Kidney (tissue), 14 donors: ENCODE results near the gene TP53I11. TPM values are rescaled to one million over a fixed set of nuclear protein-coding genes. Genes with fewer than 3 reads are reported as not detected.

Experiments used
- DNase-seq, 5 donors: peaks; one replicate each; pipeline ENCODE4 v3.0.0-alpha.2; 2013 to 2020
- FAIRE-seq: peaks from 2 replicates; lab custom pipeline; 2012; peaks lifted over from hg19 to GRCh38; lab: Jason Lieb, UNC
- H3K27ac ChIP-seq, 2 donors: one replicate each; pipeline ENCODE4 v1.7.0; 2013; ENCODE audit warnings: low read depth in 2 of 2, low read length in 2 of 2, inconsistent platforms in 1 of 2
- H3K27me3 ChIP-seq: one replicate; pipeline ENCODE4 v1.7.1; 2013; ENCODE audit warnings: low read length, inconsistent platforms; ENCODE audit not compliant: control insufficient read depth, insufficient read depth
- H3K36me3 ChIP-seq, 3 donors: one replicate each; pipeline versions ENCODE4 v1.7.0 to v1.7.1; 2013; ENCODE audit warnings: low read length in 3 of 3, control low read depth in 1 of 3, inconsistent platforms in 1 of 3; ENCODE audit not compliant: insufficient read depth in 3 of 3, control insufficient read depth in 2 of 3
- H3K4me1 ChIP-seq, 3 donors: one replicate each; pipeline versions ENCODE4 v1.7.0 to v1.7.1; 2013; ENCODE audit warnings: low read length in 3 of 3, inconsistent platforms in 1 of 3, low read depth in 1 of 3; ENCODE audit not compliant: control insufficient read depth in 2 of 3, insufficient read depth in 2 of 3
- H3K4me3 ChIP-seq, 3 donors: one replicate each; pipeline versions ENCODE4 v1.7.0 to v1.8.1; 2013; ENCODE audit warnings: low read length in 3 of 3, control low read depth in 1 of 3, inconsistent platforms in 1 of 3
- H3K9ac ChIP-seq, 3 donors: one replicate each; pipeline versions ENCODE4 v1.7.0 to v1.7.1; 2013; ENCODE audit warnings: low read length in 3 of 3, control low read depth in 1 of 3, inconsistent platforms in 1 of 3
- H3K9me3 ChIP-seq, 3 donors: one replicate each; pipeline versions ENCODE4 v1.7.0 to v1.7.1; 2013; ENCODE audit warnings: low read length in 3 of 3, control low read depth in 1 of 3, inconsistent platforms in 1 of 3; ENCODE audit not compliant: control insufficient read depth in 2 of 3, insufficient read depth in 1 of 3
- intact Hi-C: fragments of 100-400 bp; cut with DNase I; formaldehyde crosslinking; loops from one replicate; pipeline ENCODE4 v1.11.1; 2022
- polyA plus RNA-seq: library from polyadenylated mRNA; stranded (reverse); fragments of 350-450 nt; fragmentation: Illumina TruSeq; extraction: RNeasy Lipid Tissue Mini Kit (QIAGEN cat#74804); gene quantifications from one replicate; pipeline ENCODE4 v1.2.3, GENCODE V29; 2014; ENCODE audit warnings: low read depth, low replicate concordance; ENCODE audit not compliant: insufficient read depth
- total RNA-seq: library from RNA; stranded (reverse); fragmentation: NEBNext Ultra II Directional; extraction: Animal tissue kit (Norgen Biotek cat#: 25700); gene quantifications from one replicate; pipeline ENCODE4 v1.2.1, GENCODE V29; 2021
- TF ChIP-seq, protein P1 (sequence below): IDR thresholded peaks from 3 replicates; pipeline ENCODE4 v1.5.1; 2012; ENCODE audit warnings: mild to moderate bottlenecking, moderate library complexity, borderline replicate concordance; ENCODE audit not compliant: insufficient read depth; ENCODE audit errors: extremely low read depth
- donor health status: control.
- donor health status: control.
- donor health status: control.
- donor health status: control.
- donor health status: control.
- donor health status: DM: yes; HTN: yes; CAD: no.
- donor health status: Normal renal cell carcinoma (clear cell type).

Gene TP53I11
- total and polyA plus RNA-seq, 2 donors from 2014 or later = 25.7 to 35.3 TPM

DNA sequence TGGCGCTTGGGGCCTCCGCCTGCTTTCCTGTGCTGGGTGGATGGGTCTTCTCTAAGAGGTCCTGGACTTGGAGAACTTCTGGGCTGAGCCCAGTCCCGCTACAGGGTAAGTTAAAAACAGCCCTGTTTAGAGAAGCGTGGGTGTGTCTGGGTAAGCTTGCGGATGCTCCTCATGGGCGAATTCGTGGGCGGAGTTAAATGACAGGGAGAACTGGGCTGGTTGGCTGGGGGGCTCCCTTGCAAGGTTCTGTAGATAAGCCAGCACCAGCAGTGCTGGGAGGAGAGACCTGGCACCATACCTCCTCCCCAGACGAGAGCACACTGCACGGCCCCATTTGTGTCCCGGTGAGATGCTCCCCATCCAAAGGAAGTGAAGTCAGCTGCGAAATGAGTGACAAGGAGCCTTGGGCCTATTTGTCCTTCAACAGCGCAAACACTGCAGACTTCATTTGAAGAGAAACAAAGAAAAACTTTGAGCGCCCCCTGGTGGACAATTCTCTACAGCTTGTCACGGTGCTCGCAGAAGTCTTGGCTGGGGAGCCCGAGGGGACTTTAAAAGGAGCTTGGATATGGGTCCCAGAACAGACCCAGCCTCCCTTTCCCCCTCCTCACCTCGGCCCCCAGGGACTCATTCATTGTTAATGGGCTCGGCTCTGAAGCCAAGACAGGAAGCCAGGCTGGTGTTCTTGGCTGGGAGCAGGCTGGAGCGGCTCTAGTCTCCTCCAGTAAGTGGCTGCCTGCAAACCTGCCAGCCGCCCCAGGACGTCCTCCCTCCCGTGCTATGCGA, 39.5 kb downstream of the TP53I11 start:
- FAIRE-seq = no peak
- intact Hi-C loops = loop anchor here (5.0 kb wide), 1 partner anchor 289 kb away; no protein-coding TSS in a partner anchor

DNA sequence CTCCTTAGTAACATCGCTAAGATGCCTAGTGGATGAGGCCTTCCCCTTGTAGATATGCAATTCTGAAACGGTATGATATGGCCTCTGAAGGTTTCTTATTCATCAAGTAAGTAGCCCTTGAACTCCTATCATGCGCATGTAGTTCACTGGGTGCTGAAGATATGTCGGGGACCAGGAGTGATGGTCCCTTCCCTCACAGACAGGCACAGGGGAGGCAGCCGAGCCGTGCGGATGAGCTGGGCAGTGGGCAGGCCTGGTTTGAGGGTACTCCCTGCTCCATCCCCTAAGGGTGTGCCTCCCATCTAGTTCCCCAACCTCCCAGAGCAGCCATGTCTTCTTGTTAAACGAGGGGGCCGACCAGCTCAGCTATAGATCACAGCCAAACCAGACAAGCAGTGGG, 40.1 kb downstream of the TP53I11 start:
- DNase-seq (no peak), FAIRE-seq (no peak)
- H3K27ac ChIP-seq = no peak overlapping the region
- H3K27me3 ChIP-seq = no peaks in the 10 kb centered on the region
- intact Hi-C loops = loop anchor here (5.0 kb wide), 1 partner anchor 288 kb away; no protein-coding TSS in a partner anchor
- no peak overlapping the region for H3K9ac ChIP-seq
- H3K4me1 ChIP-seq = peaks cover 0 to 5% (median 0%) of the 10 kb centered on the region in 3 donors
- no peak overlapping the region for H3K4me3 ChIP-seq
- H3K36me3 ChIP-seq = peaks cover 0 to 2% (median 0%) of the 10 kb centered on the region in 3 donors
- TF ChIP-seq, protein P1, sequence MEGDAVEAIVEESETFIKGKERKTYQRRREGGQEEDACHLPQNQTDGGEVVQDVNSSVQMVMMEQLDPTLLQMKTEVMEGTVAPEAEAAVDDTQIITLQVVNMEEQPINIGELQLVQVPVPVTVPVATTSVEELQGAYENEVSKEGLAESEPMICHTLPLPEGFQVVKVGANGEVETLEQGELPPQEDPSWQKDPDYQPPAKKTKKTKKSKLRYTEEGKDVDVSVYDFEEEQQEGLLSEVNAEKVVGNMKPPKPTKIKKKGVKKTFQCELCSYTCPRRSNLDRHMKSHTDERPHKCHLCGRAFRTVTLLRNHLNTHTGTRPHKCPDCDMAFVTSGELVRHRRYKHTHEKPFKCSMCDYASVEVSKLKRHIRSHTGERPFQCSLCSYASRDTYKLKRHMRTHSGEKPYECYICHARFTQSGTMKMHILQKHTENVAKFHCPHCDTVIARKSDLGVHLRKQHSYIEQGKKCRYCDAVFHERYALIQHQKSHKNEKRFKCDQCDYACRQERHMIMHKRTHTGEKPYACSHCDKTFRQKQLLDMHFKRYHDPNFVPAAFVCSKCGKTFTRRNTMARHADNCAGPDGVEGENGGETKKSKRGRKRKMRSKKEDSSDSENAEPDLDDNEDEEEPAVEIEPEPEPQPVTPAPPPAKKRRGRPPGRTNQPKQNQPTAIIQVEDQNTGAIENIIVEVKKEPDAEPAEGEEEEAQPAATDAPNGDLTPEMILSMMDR = no peak
- H3K9me3 ChIP-seq = no peaks in the 10 kb centered on the region

More for the DNA sequence above, 39.5 kb downstream of the TP53I11 start:
- peak overlapping the region in 1 of 3 donors; percentile 9 for H3K9ac ChIP-seq
- H3K27ac ChIP-seq = no peak overlapping the region
- no peaks in the 10 kb centered on the region for H3K9me3 ChIP-seq
- H3K4me3 ChIP-seq = no peak overlapping the region
- no peaks in the 10 kb centered on the region for H3K27me3 ChIP-seq
- DNase-seq = peak in 4 of 5 donors; percentile 90 to 95 (median 94)
- TF ChIP-seq, protein P1 = peak; percentile 80
- H3K4me1 ChIP-seq = peaks cover 0 to 5% (median 0%) of the 10 kb centered on the region in 3 donors
- H3K36me3 ChIP-seq = peaks cover 0 to 2% (median 0%) of the 10 kb centered on the region in 3 donors

DNA sequence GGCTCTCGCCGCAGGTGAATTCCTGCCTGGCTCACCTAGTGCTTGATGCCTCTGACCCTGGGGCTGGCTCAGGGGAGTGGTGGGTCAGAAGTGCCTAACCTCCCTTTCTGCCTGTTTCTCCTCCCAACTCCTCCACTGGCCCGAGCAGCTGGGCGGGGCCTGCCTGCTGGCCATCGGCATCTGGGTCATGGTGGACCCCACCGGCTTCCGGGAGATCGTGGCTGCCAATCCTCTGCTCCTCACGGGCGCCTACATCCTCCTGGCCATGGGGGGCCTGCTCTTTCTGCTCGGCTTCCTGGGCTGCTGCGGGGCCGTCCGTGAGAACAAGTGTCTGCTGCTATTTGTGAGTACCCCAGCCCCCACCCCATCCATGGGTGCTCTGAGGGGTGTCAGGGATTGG, 41.1 kb downstream of the TP53I11 start:
- H3K4me3 ChIP-seq = no peak overlapping the region
- H3K4me1 ChIP-seq = peaks cover 0 to 5% (median 0%) of the 10 kb centered on the region in 3 donors
- H3K27me3 ChIP-seq = no peaks in the 10 kb centered on the region
- FAIRE-seq (no peak), DNase-seq (no peak)
- intact Hi-C loops = loop anchor here (10.0 kb wide), 1 partner anchor 355 kb away; no protein-coding TSS in a partner anchor
- H3K9me3 ChIP-seq = no peaks in the 10 kb centered on the region
- TF ChIP-seq, protein P1 = no peak
- no peak overlapping the region for H3K27ac ChIP-seq
- no peak overlapping the region for H3K9ac ChIP-seq
- peaks cover 0 to 2% (median 0%) of the 10 kb centered on the region in 3 donors for H3K36me3 ChIP-seq
